Natural killer cell (primary cell): ENCODE data around the gene ZNF385C. TPM values are rescaled to one million over a fixed set of nuclear protein-coding genes. Genes with fewer than 3 reads are reported as not detected.
A peak's percentile ranks its signal among the peaks of the same experiment; 100 is the strongest.
"Not testable (repeated sequence)": the region's sequence is repeated elsewhere in the genome, so short reads cannot be mapped to it uniquely, and the experiment has no call there.

ENCODE experiments used
- ATAC-seq, 3 donors: fragments of 150-1000 bp in 2 of 3; fragments of 200-7000 bp in 1 of 3; cut with Tn5 transposase; 1 replicate in 1 of 3; 2 replicates in 2 of 3; pipeline ENCODE4 v1.10.0; 2021; ENCODE audit warnings: mild to moderate bottlenecking in 2 of 3, moderate library complexity in 2 of 3
- DNase-seq, 2 donors: peaks; one replicate each; pipeline versions ENCODE4 v3.0.0 to v3.0.0-alpha.2; 2013 to 2021; ENCODE audit warnings: mixed read lengths in 1 of 2
- H3K27ac ChIP-seq: one replicate; pipeline ENCODE4 v1.5.1; 2013; ENCODE audit warnings: mild to moderate bottlenecking, low read length
- H3K27me3 ChIP-seq: one replicate; pipeline ENCODE4 v1.6.1; 2013; ENCODE audit warnings: low read length; ENCODE audit not compliant: control insufficient read depth, insufficient read depth
- H3K36me3 ChIP-seq: one replicate; pipeline ENCODE4 v1.6.1; 2013; ENCODE audit warnings: low read length; ENCODE audit not compliant: control insufficient read depth, insufficient read depth
- H3K4me1 ChIP-seq: one replicate; pipeline ENCODE4 v1.6.1; 2013; ENCODE audit warnings: low read length; ENCODE audit not compliant: control insufficient read depth, insufficient read depth
- H3K4me3 ChIP-seq: one replicate; pipeline ENCODE4 v1.5.1; 2013; ENCODE audit warnings: low read length
- H3K9me3 ChIP-seq: one replicate; pipeline ENCODE4 v1.6.1; 2013; ENCODE audit warnings: low read length; ENCODE audit not compliant: control insufficient read depth, insufficient read depth
- H3K27ac Mint-ChIP-seq, 2 donors: one replicate each; pipeline ENCODE4 v1.8.0; 2022; ENCODE audit warnings: mild to moderate bottlenecking in 2 of 2, mixed read lengths in 2 of 2, moderate library complexity in 1 of 2
- H3K27me3 Mint-ChIP-seq, 2 donors: one replicate each; pipeline ENCODE4 v1.8.0; 2022; ENCODE audit warnings: low read depth in 2 of 2, mixed read lengths in 2 of 2
- H3K36me3 Mint-ChIP-seq: one replicate; pipeline ENCODE4 v1.8.0; 2022; ENCODE audit warnings: mixed read lengths
- H3K4me1 Mint-ChIP-seq, 2 donors: one replicate each; pipeline ENCODE4 v1.8.0; 2022; ENCODE audit warnings: mixed read lengths in 2 of 2
- H3K4me3 Mint-ChIP-seq: one replicate; pipeline ENCODE4 v1.8.0; 2022; ENCODE audit warnings: mild to moderate bottlenecking, moderate library complexity, mixed read lengths
- H3K9me3 Mint-ChIP-seq, 2 donors: one replicate each; pipeline ENCODE4 v1.8.0; 2022; ENCODE audit warnings: mixed read lengths in 2 of 2
- WGBS: methylation state at CpG from one replicate; pipeline ENCODE4 v1.1.7; 2013; ENCODE audit warnings: missing lambda C conversion rate; ENCODE audit not compliant: insufficient coverage; 5-methylcytosine and 5-hydroxymethylcytosine counted together
- intact Hi-C: fragments of 100-400 bp; cut with micrococcal nuclease; formaldehyde crosslinking; loops from one replicate; pipeline ENCODE4 v1.14.2; 2022
- total RNA-seq, 4 donors: library from RNA; stranded (reverse); fragments of 120-200 nt in 1 of 4; gene quantifications; one replicate each; pipeline versions ENCODE4 v1.2.3 to v1.2.4, GENCODE V29; 2013 to 2022
- TF ChIP-seq, protein P1 (sequence below): fragments of 200-600 bp; IDR thresholded peaks from one replicate; pipeline ENCODE4 v1.8.0; 2022; ENCODE audit warnings: antibody characterized with exemption

ZNF385C gene
- total RNA-seq, 3 donors from 2014 or later (not counting 1 experiment from before 2014, with no cell fraction given), result 0.28 TPM; not detected in 2

- intact Hi-C loops, result no loop called here
- H3K27ac Mint-ChIP-seq, result peak overlapping the region; percentile 29 to 39
- Histone ChIP-seq H3K4me1 (peaks cover 24% of the 10 kb centered on the region), H3K36me3 (peaks cover 9% of the 10 kb centered on the region), H3K4me3 (no peak overlapping the region), H3K27me3 (no peaks in the 10 kb centered on the region), H3K9me3 (no peaks in the 10 kb centered on the region), H3K27ac (no peak overlapping the region)
- 97% methylated on average over 3 of the region's 3 CpGs for WGBS
- TF ChIP-seq, protein P1, sequence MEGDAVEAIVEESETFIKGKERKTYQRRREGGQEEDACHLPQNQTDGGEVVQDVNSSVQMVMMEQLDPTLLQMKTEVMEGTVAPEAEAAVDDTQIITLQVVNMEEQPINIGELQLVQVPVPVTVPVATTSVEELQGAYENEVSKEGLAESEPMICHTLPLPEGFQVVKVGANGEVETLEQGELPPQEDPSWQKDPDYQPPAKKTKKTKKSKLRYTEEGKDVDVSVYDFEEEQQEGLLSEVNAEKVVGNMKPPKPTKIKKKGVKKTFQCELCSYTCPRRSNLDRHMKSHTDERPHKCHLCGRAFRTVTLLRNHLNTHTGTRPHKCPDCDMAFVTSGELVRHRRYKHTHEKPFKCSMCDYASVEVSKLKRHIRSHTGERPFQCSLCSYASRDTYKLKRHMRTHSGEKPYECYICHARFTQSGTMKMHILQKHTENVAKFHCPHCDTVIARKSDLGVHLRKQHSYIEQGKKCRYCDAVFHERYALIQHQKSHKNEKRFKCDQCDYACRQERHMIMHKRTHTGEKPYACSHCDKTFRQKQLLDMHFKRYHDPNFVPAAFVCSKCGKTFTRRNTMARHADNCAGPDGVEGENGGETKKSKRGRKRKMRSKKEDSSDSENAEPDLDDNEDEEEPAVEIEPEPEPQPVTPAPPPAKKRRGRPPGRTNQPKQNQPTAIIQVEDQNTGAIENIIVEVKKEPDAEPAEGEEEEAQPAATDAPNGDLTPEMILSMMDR, result no peak
- no peak for ATAC-seq
- peaks cover 59 to 65% of the 10 kb centered on the region in 2 donors for H3K4me1 Mint-ChIP-seq
- H3K9me3 Mint-ChIP-seq, result no peaks in the 10 kb centered on the region
- H3K36me3 Mint-ChIP-seq, result no peaks in the 10 kb centered on the region
- peak overlapping the region; percentile 15 for H3K4me3 Mint-ChIP-seq
- H3K27me3 Mint-ChIP-seq, result no peaks in the 10 kb centered on the region
- DNase-seq, result no peak
These were observed 87.3 kb downstream of the ZNF385C start for GRCh38 chr17:42010898-42011516.

- WGBS, result 70% methylated on average over 8 of the region's 9 CpGs
- H3K4me1 Mint-ChIP-seq, result peaks cover 54 to 60% of the 10 kb centered on the region in 2 donors
- H3K36me3 ChIP-seq, H3K36me3 Mint-ChIP-seq, H3K9me3 ChIP-seq, DNase-seq, H3K9me3 Mint-ChIP-seq, ATAC-seq, H3K27me3 ChIP-seq, H3K4me3 ChIP-seq, H3K27ac ChIP-seq, H3K27me3 Mint-ChIP-seq, intact Hi-C loops: not testable (repeated sequence)
- peaks cover 16% of the 10 kb centered on the region for H3K4me1 ChIP-seq
- peak overlapping the region; percentile 15 for H3K4me3 Mint-ChIP-seq
- peak overlapping the region; percentile 39 to 44 for H3K27ac Mint-ChIP-seq
These were observed 88.0 kb downstream of the ZNF385C start for GRCh38 chr17:42010266-42010680.

- peaks cover 62 to 67% of the 10 kb centered on the region in 2 donors for H3K4me1 Mint-ChIP-seq
- intact Hi-C loops, result no loop called here
These were observed 89.1 kb downstream of the ZNF385C start for GRCh38 chr17:42009170-42009569.

GRCh38 chr17:42005166-42005565 lies 93.1 kb downstream of the ZNF385C start:
- Histone ChIP-seq H3K9me3 (no peaks in the 10 kb centered on the region), H3K36me3 (peaks cover 35% of the 10 kb centered on the region), H3K4me1 (peaks cover 6% of the 10 kb centered on the region), H3K27ac (no peak overlapping the region), H3K4me3 (no peak overlapping the region), H3K27me3 (no peaks in the 10 kb centered on the region)
- TF ChIP-seq, protein P1, result no peak
- H3K27me3 Mint-ChIP-seq, result no peaks in the 10 kb centered on the region
- DNase-seq (no peak), ATAC-seq (no peak)
- no peaks in the 10 kb centered on the region for H3K36me3 Mint-ChIP-seq
- no peaks in the 10 kb centered on the region for H3K9me3 Mint-ChIP-seq
- intact Hi-C loops, result no loop called here
- no peak overlapping the region for H3K4me3 Mint-ChIP-seq
- H3K27ac Mint-ChIP-seq, result peak overlapping the region; percentile 11 to 12
- WGBS, result 88% methylated on average over 1 of the region's 1 CpG
- H3K4me1 Mint-ChIP-seq, result peaks cover 53 to 54% of the 10 kb centered on the region in 2 donors

More at GRCh38 chr17:42009170-42009569, 89.1 kb downstream of the ZNF385C start:
- Mint-ChIP-seq H3K27me3 (no peaks in the 10 kb centered on the region), H3K36me3 (no peaks in the 10 kb centered on the region), H3K27ac (peak overlapping the region in 1 of 2 donors; percentile 44), H3K4me3 (no peak overlapping the region), H3K9me3 (no peaks in the 10 kb centered on the region)
- Histone ChIP-seq H3K9me3 (no peaks in the 10 kb centered on the region), H3K27me3 (no peaks in the 10 kb centered on the region), H3K36me3 (peaks cover 9% of the 10 kb centered on the region), H3K4me3 (no peak overlapping the region), H3K4me1 (peaks cover 11% of the 10 kb centered on the region), H3K27ac (no peak overlapping the region)
- DNase-seq (no peak), ATAC-seq (no peak)
- 94% methylated on average over 4 of the region's 4 CpGs for WGBS
- TF ChIP-seq, protein P1, result no peak
